Measurements from ENCODE around the gene CFAP61. TPM values are rescaled to one million over a fixed set of nuclear protein-coding genes. Genes with fewer than 3 reads are reported as not detected.

CFAP61 gene
- total RNA-seq, 1 donor from 2014 or later: not detected

GRCh38 chr20:20051767-20052073 is 612 bp upstream of the CFAP61 start:
- Mint-ChIP-seq H3K27me3 (ENCODE audit: low read depth) (peaks cover 6% of the 10 kb centered on the region), H3K36me3 (ENCODE audit: low read depth) (peaks cover 29% of the 10 kb centered on the region), H3K4me1 (ENCODE audit: low read depth) (peaks cover 28% of the 10 kb centered on the region), H3K4me3 (ENCODE audit: unreplicated experiment) (peak overlapping the region; percentile 100), H3K9me3 (ENCODE audit: low read depth) (no peaks in the 10 kb centered on the region), H3K27ac (ENCODE audit: unreplicated experiment) (peak overlapping the region; percentile 98)
- TF ChIP-seq CTCF (IDR thresholded peaks at IDR 0.05): no peak
- no peak for DNase-seq (ENCODE audit: low spot score)

DNA sequence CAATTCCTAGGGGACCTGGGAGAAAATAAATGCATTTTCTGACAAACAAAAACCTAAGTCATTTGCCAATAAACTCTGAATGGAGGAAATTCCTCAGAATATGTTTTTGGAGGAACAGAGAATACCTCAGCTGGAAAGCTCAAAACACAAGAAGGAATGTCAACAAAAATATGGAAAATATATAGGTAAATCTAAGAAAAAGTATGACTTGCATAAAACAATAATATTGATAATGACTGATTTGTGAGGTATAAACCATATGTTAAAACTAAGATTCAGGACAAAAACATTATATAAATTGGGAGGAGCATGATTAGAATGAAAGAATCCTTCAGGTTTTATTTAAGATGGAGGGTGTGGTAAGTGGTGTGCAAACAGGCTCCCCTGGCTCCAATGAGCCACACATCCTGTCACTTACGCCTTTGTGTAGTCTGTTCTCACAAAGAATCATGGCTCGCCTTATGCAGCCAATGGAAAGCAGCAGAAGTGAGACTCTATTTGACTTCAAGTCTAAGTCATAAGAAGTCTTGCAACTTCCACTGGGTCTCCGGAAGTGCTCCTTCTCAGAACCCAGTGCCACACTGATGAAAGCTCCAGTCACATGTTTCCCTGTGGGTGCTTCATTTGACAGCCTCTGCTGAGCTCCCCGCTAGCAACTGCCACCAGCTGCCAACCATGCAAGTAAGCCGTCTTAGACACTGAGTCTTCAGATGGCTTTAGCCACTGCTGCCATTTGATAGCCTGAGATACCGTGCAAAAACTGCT is 8.1 kb downstream of the CFAP61 start:
- Mint-ChIP-seq H3K9me3 (ENCODE audit: low read depth) (no peaks in the 10 kb centered on the region), H3K36me3 (ENCODE audit: low read depth) (no peaks in the 10 kb centered on the region), H3K27me3 (ENCODE audit: low read depth) (peaks cover 30% of the 10 kb centered on the region), H3K27ac (ENCODE audit: unreplicated experiment) (no peak overlapping the region), H3K4me1 (ENCODE audit: low read depth) (no peaks in the 10 kb centered on the region), H3K4me3 (ENCODE audit: unreplicated experiment) (no peak overlapping the region)
- DNase-seq (ENCODE audit: low spot score): no peak
- TF ChIP-seq CTCF (IDR thresholded peaks at IDR 0.05): no peak

DNA sequence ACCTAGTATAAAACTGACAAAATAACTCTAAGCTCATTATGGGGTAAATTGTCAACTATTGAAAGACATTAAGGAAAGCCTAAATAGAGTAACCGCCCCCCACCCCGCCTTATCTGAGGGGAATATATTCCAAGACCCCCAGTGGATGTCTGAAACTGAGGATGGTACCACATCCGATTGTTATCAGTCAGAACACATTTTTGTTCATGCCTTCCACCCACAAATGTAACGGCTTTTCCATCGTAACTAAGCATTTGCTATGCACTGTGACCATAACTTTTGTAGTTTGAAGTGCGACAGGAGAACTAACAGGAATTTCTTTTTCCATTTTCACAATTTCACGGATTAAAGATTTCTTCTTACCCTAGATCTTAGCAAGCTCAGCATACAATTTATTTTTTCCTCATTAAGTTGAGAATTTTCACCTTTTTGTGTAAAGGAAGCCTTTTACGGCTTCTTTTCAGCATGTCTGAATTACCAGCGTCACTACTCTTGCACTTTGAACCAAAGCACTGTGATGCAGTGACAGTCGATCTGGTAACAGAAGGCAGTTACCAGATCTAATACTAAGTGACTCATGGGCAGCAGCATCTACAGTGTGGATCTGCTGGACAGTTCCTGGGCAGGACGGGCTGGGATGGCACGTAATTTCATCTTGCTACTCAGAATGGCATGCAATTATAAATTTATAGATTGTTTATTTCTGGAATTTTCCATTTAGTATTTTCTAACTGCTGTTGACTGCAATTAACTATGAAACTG is 11.8 kb downstream of the CFAP61 start:
- no peaks in the 10 kb centered on the region for H3K9me3 Mint-ChIP-seq (ENCODE audit: low read depth)
- no peak for DNase-seq (ENCODE audit: low spot score)
- H3K4me1 Mint-ChIP-seq (ENCODE audit: low read depth): no peaks in the 10 kb centered on the region
- TF ChIP-seq CTCF (IDR thresholded peaks at IDR 0.05): no peak
- no peaks in the 10 kb centered on the region for H3K36me3 Mint-ChIP-seq (ENCODE audit: low read depth)
- peaks cover 36% of the 10 kb centered on the region for H3K27me3 Mint-ChIP-seq (ENCODE audit: low read depth)
- no peak overlapping the region for H3K4me3 Mint-ChIP-seq (ENCODE audit: unreplicated experiment)
- no peak overlapping the region for H3K27ac Mint-ChIP-seq (ENCODE audit: unreplicated experiment)

GRCh38 chr20:20065361-20065760 is 13.0 kb downstream of the CFAP61 start:
- no peak for TF ChIP-seq CTCF (IDR thresholded peaks at IDR 0.05)
- Mint-ChIP-seq H3K36me3 (ENCODE audit: low read depth) (no peaks in the 10 kb centered on the region), H3K4me3 (ENCODE audit: unreplicated experiment) (no peak overlapping the region), H3K4me1 (ENCODE audit: low read depth) (no peaks in the 10 kb centered on the region), H3K27ac (ENCODE audit: unreplicated experiment) (no peak overlapping the region), H3K27me3 (ENCODE audit: low read depth) (peaks cover 31% of the 10 kb centered on the region), H3K9me3 (ENCODE audit: low read depth) (no peaks in the 10 kb centered on the region)
- DNase-seq (ENCODE audit: low spot score): no peak

GRCh38 chr20:20070871-20071726 is 18.8 kb downstream of the CFAP61 start:
- Mint-ChIP-seq H3K36me3 (ENCODE audit: low read depth) (no peaks in the 10 kb centered on the region), H3K4me3 (ENCODE audit: unreplicated experiment) (no peak overlapping the region), H3K4me1 (ENCODE audit: low read depth) (peaks cover 1% of the 10 kb centered on the region), H3K9me3 (ENCODE audit: low read depth) (no peaks in the 10 kb centered on the region), H3K27me3 (ENCODE audit: low read depth) (peaks cover 14% of the 10 kb centered on the region), H3K27ac (ENCODE audit: unreplicated experiment) (no peak overlapping the region)
- no peak for DNase-seq (ENCODE audit: low spot score)
- TF ChIP-seq CTCF (IDR thresholded peaks at IDR 0.05): no peak
